Neural cell (in vitro differentiated cells): Measurements from ENCODE around the gene GLRX. TPM values are rescaled to one million over a fixed set of nuclear protein-coding genes. Genes with fewer than 3 reads are reported as not detected.

Experiments
- H2AFZ ChIP-seq: fragments of 200-600, 300-800 bp; sonication (generic), shearing (Covaris generic); 2 replicates; pipeline ENCODE4 v1.6.0; 2014; ENCODE audit warnings: low read depth, mild to moderate bottlenecking, antibody characterized with exemption, low read length, moderate library complexity
- H3F3A ChIP-seq: fragments of 200-600 bp; shearing (Covaris generic); 2 replicates; pipeline ENCODE4 v1.6.1; 2016; ENCODE audit warnings: mild to moderate bottlenecking, moderate library complexity, mixed read lengths, antibody characterized with exemption, low read length; ENCODE audit not compliant: insufficient read depth, poor library complexity, severe bottlenecking
- H3K27ac ChIP-seq: fragments of 200-600, 300-800 bp; sonication (generic), shearing (Covaris generic); 2 replicates; pipeline ENCODE4 v1.5.1; 2014; ENCODE audit warnings: mild to moderate bottlenecking, low read length, moderate library complexity
- H3K27me3 ChIP-seq: fragments of 300-800, 200-600 bp; sonication (generic), shearing (Covaris generic); 2 replicates; pipeline ENCODE4 v1.6.0; 2014; ENCODE audit warnings: mild to moderate bottlenecking, low read depth, low read length, moderate library complexity; ENCODE audit not compliant: insufficient read depth
- H3K36me3 ChIP-seq: fragments of 300-800, 200-600 bp; sonication (generic), shearing (Covaris generic); 2 replicates; pipeline ENCODE4 v1.5.1; 2014; ENCODE audit warnings: mild to moderate bottlenecking, antibody characterized with exemption, low read length, moderate library complexity; ENCODE audit not compliant: insufficient read depth
- H3K4me2 ChIP-seq: fragments of 300-800, 200-600 bp; sonication (generic), shearing (Covaris generic); 2 replicates; pipeline ENCODE4 v1.6.0; 2014; ENCODE audit warnings: mild to moderate bottlenecking, low read length
- H3K4me3 ChIP-seq: fragments of 300-800, 200-600 bp; sonication (generic), shearing (Covaris generic); 2 replicates; pipeline ENCODE4 v1.5.1; 2014; ENCODE audit warnings: mild to moderate bottlenecking, low read length, moderate library complexity
- H3K79me2 ChIP-seq: fragments of 200-600 bp; shearing (Covaris generic); replicated peaks from 2 replicates; pipeline ENCODE4 v1.6.0; 2014; ENCODE audit warnings: mild to moderate bottlenecking, low read length, moderate library complexity; ENCODE audit not compliant: insufficient read depth
- H3K9ac ChIP-seq: fragments of 300-800, 200-600 bp; sonication (generic), shearing (Covaris generic); 2 replicates; pipeline ENCODE4 v1.6.1; 2016; ENCODE audit warnings: mild to moderate bottlenecking, low read length, mixed read lengths
- H3K9me2 ChIP-seq: fragments of 200-600 bp; shearing (Covaris generic); 2 replicates; pipeline ENCODE4 v1.6.1; 2016; ENCODE audit warnings: mild to moderate bottlenecking, low read length, mixed read lengths; ENCODE audit not compliant: insufficient read depth
- H3K9me3 ChIP-seq: fragments of 200-600, 300-800 bp; sonication (generic), shearing (Covaris generic); 2 replicates; pipeline ENCODE4 v1.6.1; 2016; ENCODE audit warnings: mild to moderate bottlenecking, mixed run types, low read length, moderate library complexity, mixed read lengths
- H4K20me1 ChIP-seq: fragments of 200-600 bp; shearing (Covaris generic); 2 replicates; pipeline ENCODE4 v1.6.1; 2016; ENCODE audit warnings: mild to moderate bottlenecking, mixed run types; ENCODE audit not compliant: insufficient read depth
- CTCF ChIP-seq: fragments of 450-650 bp; IDR thresholded peaks from 2 replicates; pipeline ENCODE4 v1.5.1; 2014; ENCODE audit warnings: antibody characterized with exemption, mild to moderate bottlenecking, moderate library complexity; ENCODE audit not compliant: poor library complexity, severe bottlenecking
- EP300 ChIP-seq: fragments of 450-650 bp; conservative IDR thresholded peaks from 2 replicates; pipeline ENCODE4 v1.6.1; 2014; ENCODE audit warnings: antibody characterized with exemption, mild to moderate bottlenecking, moderate library complexity; ENCODE audit not compliant: poor library complexity, severe bottlenecking
- EZH2 ChIP-seq: fragments of 200-600, 300-800 bp; shearing (Covaris generic), sonication (generic); IDR thresholded peaks from 2 replicates; pipeline ENCODE4 v1.6.1; 2014; ENCODE audit warnings: antibody characterized with exemption, low read length, borderline replicate concordance, mild to moderate bottlenecking; ENCODE audit not compliant: insufficient read depth, poor library complexity, severe bottlenecking
- MXI1 ChIP-seq: fragments of 450-650 bp; conservative IDR thresholded peaks from 2 replicates; pipeline ENCODE4 v1.6.1; 2014; ENCODE audit warnings: antibody characterized with exemption, mild to moderate bottlenecking; ENCODE audit not compliant: poor library complexity, severe bottlenecking
- POLR2AphosphoS5 ChIP-seq: IDR thresholded peaks from 2 replicates; pipeline ENCODE4 v1.6.1; 2012
- RAD21 ChIP-seq: fragments of 450-650 bp; conservative IDR thresholded peaks from 2 replicates; pipeline ENCODE4 v1.6.1; 2014; ENCODE audit warnings: antibody characterized with exemption, mild to moderate bottlenecking, moderate library complexity
- SMC3 ChIP-seq: fragments of 450-650 bp; conservative IDR thresholded peaks from 2 replicates; pipeline ENCODE4 v1.6.1; 2014; ENCODE audit warnings: antibody characterized with exemption, mild to moderate bottlenecking, moderate library complexity; ENCODE audit not compliant: poor library complexity
- TAF1 ChIP-seq: IDR thresholded peaks from 2 replicates; pipeline ENCODE4 v1.6.1; 2012; ENCODE audit warnings: low read depth
- polyA plus RNA-seq: library from polyadenylated mRNA; depleted of rRNA; stranded (reverse); fragments of >200 nt; gene quantifications from 2 replicates; pipeline ENCODE4 v1.2.3, GENCODE V29; 2014
- TF ChIP-seq, protein P1 (sequence below): IDR thresholded peaks from 2 replicates; pipeline ENCODE4 v1.6.1; 2012; ENCODE audit warnings: borderline replicate concordance

The GLRX gene
- polyA plus RNA-seq, 1 donor from 2014 or later = 54.0 TPM

DNA sequence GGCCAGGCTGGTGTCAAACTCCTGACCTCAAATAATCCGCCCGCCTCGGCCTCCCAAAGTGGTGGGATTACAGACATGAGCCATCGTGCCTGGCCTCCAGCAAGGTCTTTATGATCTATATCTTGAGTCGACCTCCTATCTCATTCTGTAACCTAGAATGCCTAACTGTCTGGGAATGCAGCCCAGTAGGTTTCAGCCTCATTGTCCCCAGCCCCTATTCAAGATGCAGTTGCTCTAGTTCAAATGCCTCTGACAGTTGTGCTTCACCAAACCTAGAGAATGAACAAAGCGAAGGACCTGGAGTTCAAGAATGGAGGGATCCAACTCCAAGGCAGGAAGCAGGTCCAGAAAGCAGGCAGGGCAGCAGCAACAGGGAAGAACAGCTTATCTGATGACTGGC is 30.8 kb downstream of the GLRX start:
- no peak for TF ChIP-seq RAD21
- TF ChIP-seq EP300 = no peak
- TF ChIP-seq, protein P1, sequence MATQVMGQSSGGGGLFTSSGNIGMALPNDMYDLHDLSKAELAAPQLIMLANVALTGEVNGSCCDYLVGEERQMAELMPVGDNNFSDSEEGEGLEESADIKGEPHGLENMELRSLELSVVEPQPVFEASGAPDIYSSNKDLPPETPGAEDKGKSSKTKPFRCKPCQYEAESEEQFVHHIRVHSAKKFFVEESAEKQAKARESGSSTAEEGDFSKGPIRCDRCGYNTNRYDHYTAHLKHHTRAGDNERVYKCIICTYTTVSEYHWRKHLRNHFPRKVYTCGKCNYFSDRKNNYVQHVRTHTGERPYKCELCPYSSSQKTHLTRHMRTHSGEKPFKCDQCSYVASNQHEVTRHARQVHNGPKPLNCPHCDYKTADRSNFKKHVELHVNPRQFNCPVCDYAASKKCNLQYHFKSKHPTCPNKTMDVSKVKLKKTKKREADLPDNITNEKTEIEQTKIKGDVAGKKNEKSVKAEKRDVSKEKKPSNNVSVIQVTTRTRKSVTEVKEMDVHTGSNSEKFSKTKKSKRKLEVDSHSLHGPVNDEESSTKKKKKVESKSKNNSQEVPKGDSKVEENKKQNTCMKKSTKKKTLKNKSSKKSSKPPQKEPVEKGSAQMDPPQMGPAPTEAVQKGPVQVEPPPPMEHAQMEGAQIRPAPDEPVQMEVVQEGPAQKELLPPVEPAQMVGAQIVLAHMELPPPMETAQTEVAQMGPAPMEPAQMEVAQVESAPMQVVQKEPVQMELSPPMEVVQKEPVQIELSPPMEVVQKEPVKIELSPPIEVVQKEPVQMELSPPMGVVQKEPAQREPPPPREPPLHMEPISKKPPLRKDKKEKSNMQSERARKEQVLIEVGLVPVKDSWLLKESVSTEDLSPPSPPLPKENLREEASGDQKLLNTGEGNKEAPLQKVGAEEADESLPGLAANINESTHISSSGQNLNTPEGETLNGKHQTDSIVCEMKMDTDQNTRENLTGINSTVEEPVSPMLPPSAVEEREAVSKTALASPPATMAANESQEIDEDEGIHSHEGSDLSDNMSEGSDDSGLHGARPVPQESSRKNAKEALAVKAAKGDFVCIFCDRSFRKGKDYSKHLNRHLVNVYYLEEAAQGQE = no peak
- no peak for TF ChIP-seq MXI1
- TF ChIP-seq EZH2 = no peak
- TF ChIP-seq SMC3 = no peak
- TF ChIP-seq POLR2AphosphoS5 = no peak
- TF ChIP-seq CTCF = no peak
- no peak for TF ChIP-seq TAF1
- Histone ChIP-seq H3K27me3 (no peaks in the 10 kb centered on the region), H4K20me1 (no peaks in the 10 kb centered on the region), H3K4me3 (no peak overlapping the region), H3K79me2 (no peaks in the 10 kb centered on the region), H3K9me2 (no peaks in the 10 kb centered on the region), H3K4me2 (no peak overlapping the region), H3K27ac (no peak overlapping the region), H2AFZ (no peak overlapping the region), H3K9ac (no peak overlapping the region), H3F3A (no peaks in the 10 kb centered on the region), H3K9me3 (no peaks in the 10 kb centered on the region), H3K36me3 (no peaks in the 10 kb centered on the region)

GRCh38 chr5:95788493-95788892 is 34.0 kb downstream of the GLRX start:
- Histone ChIP-seq H2AFZ (no peak overlapping the region), H3K36me3 (peaks cover 4% of the 10 kb centered on the region), H3F3A (no peaks in the 10 kb centered on the region), H4K20me1 (no peaks in the 10 kb centered on the region), H3K4me3 (no peak overlapping the region), H3K9ac (no peak overlapping the region), H3K4me2 (no peak overlapping the region), H3K27me3 (no peaks in the 10 kb centered on the region), H3K79me2 (no peaks in the 10 kb centered on the region), H3K27ac (no peak overlapping the region), H3K9me2 (no peaks in the 10 kb centered on the region), H3K9me3 (no peaks in the 10 kb centered on the region)
- TF ChIP-seq EP300 (no peak), MXI1 (no peak), CTCF (no peak), TAF1 (no peak)
- TF ChIP-seq, protein P1 = no peak
